Activated CD8-positive, alpha-beta T cell treated with anti-CD3 and anti-CD28 coated beads for 36 hours (primary cell): ENCODE results near the gene ASB2. TPM values are rescaled to one million over a fixed set of nuclear protein-coding genes. Genes with fewer than 3 reads are reported as not detected.

Source experiments
- ATAC-seq: fragments of 200-7000 bp; cut with Tn5 transposase; one replicate; pipeline ENCODE4 v1.10.0; 2021; ENCODE audit warnings: mild to moderate bottlenecking, moderate library complexity
- CTCF ChIA-PET: fragments of 350-600 bp; sonication (Branson Sonifier 250); formaldehyde crosslinking; loops from one replicate; lab custom pipeline; 2021; ENCODE audit warnings: antibody characterized with exemption; lab: Charles Lee
- POLR2A ChIA-PET: fragments of 350-600 bp; sonication (Branson Sonifier 250); formaldehyde crosslinking; loops from one replicate; lab custom pipeline; 2021; ENCODE audit warnings: antibody characterized with exemption; lab: Charles Lee
- DNase-seq: peaks from one replicate; pipeline ENCODE4 v3.0.0-alpha.2; 2020
- H3K27ac Mint-ChIP-seq: one replicate; pipeline ENCODE4 v1.8.0; 2021; ENCODE audit warnings: mild to moderate bottlenecking, mixed read lengths
- H3K27me3 Mint-ChIP-seq: one replicate; pipeline ENCODE4 v1.8.0; 2021; ENCODE audit warnings: mixed read lengths
- H3K36me3 Mint-ChIP-seq: one replicate; pipeline ENCODE4 v1.8.0; 2021; ENCODE audit warnings: low read depth, mixed read lengths
- H3K4me1 Mint-ChIP-seq: one replicate; pipeline ENCODE4 v1.8.0; 2021; ENCODE audit warnings: low read depth, mixed read lengths
- H3K4me3 Mint-ChIP-seq: one replicate; pipeline ENCODE4 v1.8.0; 2021; ENCODE audit warnings: mild to moderate bottlenecking, moderate library complexity, mixed read lengths
- H3K9me3 Mint-ChIP-seq: one replicate; pipeline ENCODE4 v1.8.0; 2021; ENCODE audit warnings: mixed read lengths
- CTCF ChIP-seq: fragments of 200-600 bp; IDR thresholded peaks from one replicate; pipeline ENCODE4 v1.8.0; 2022; ENCODE audit warnings: antibody characterized with exemption, mild to moderate bottlenecking
- intact Hi-C: fragments of 100-400 bp; cut with micrococcal nuclease; formaldehyde crosslinking; loops from one replicate; pipeline ENCODE4 v1.10.0; 2022
- total RNA-seq, 2 experiments: library from RNA; stranded (reverse); gene quantifications; one replicate each; pipeline ENCODE4 v1.2.3, GENCODE V29; 2021

The ASB2 gene
- total RNA-seq, 2 experiments from 2014 or later: 11.7 to 12.7 TPM

GRCh38 chr14:93906341-93907329, 69.7 kb downstream of the ASB2 start:
- Mint-ChIP-seq H3K27me3 (no peaks in the 10 kb centered on the region), H3K36me3 (no peaks in the 10 kb centered on the region), H3K4me1 (no peaks in the 10 kb centered on the region), H3K9me3 (no peaks in the 10 kb centered on the region), H3K27ac (no peak overlapping the region), H3K4me3 (no peak overlapping the region)
- CTCF ChIA-PET: interaction anchor here (0.8 to 2.1 kb wide), 6 partner anchors 9 to 253 kb away, joined by 3 to 7 read pairs (median 4); no protein-coding TSS in a partner anchor
- intact Hi-C loops: no loop called here
- ATAC-seq: peak; percentile 84
- DNase-seq: peak; percentile 82
- TF ChIP-seq CTCF: peak; percentile 76
- POLR2A ChIA-PET: no interaction called here

GRCh38 chr14:93905623-93906022, 70.7 kb downstream of the ASB2 start:
- H3K4me1 Mint-ChIP-seq: no peaks in the 10 kb centered on the region
- H3K4me3 Mint-ChIP-seq: no peak overlapping the region
- POLR2A ChIA-PET: no interaction called here
- H3K27ac Mint-ChIP-seq: no peak overlapping the region
- no peak for TF ChIP-seq CTCF
- H3K9me3 Mint-ChIP-seq: no peaks in the 10 kb centered on the region
- ATAC-seq (no peak), DNase-seq (no peak)
- CTCF ChIA-PET: interaction anchor here (1.1 to 2.1 kb wide), 2 partner anchors 8 to 614 kb away, joined by 3 to 6 read pairs; no protein-coding TSS in a partner anchor
- no peaks in the 10 kb centered on the region for H3K36me3 Mint-ChIP-seq
- intact Hi-C loops: no loop called here
- no peaks in the 10 kb centered on the region for H3K27me3 Mint-ChIP-seq

GRCh38 chr14:93903342-93904184, 72.8 kb downstream of the ASB2 start:
- no peak for TF ChIP-seq CTCF
- intact Hi-C loops: no loop called here
- DNase-seq: peak; percentile 7
- ChIA-PET CTCF (interaction anchor here (1.3 to 1.5 kb wide), 2 partner anchors 19 to 248 kb away, joined by 4 read pairs; no protein-coding TSS in a partner anchor), POLR2A (no interaction called here)
- Mint-ChIP-seq H3K4me1 (no peaks in the 10 kb centered on the region), H3K36me3 (no peaks in the 10 kb centered on the region), H3K27ac (no peak overlapping the region), H3K27me3 (no peaks in the 10 kb centered on the region), H3K4me3 (no peak overlapping the region), H3K9me3 (no peaks in the 10 kb centered on the region)
- ATAC-seq: no peak

GRCh38 chr14:93902619-93903307, 73.6 kb downstream of the ASB2 start:
- Mint-ChIP-seq H3K27ac (no peak overlapping the region), H3K27me3 (no peaks in the 10 kb centered on the region), H3K9me3 (no peaks in the 10 kb centered on the region), H3K36me3 (no peaks in the 10 kb centered on the region), H3K4me3 (no peak overlapping the region), H3K4me1 (no peaks in the 10 kb centered on the region)
- ChIA-PET CTCF (interaction anchor here (1.3 to 1.5 kb wide), 2 partner anchors 18 to 247 kb away, joined by 4 read pairs; no protein-coding TSS in a partner anchor), POLR2A (no interaction called here)
- ATAC-seq: no peak
- TF ChIP-seq CTCF: no peak
- no peak for DNase-seq
- intact Hi-C loops: no loop called here
